Measurements from ENCODE around the gene NAA80. TPM values are rescaled to one million over a fixed set of nuclear protein-coding genes. Genes with fewer than 3 reads are reported as not detected.

NAA80 gene
- total and polyA plus RNA-seq, 2 of the 13 experiments (the other 11 are each of a cell fraction or from before 2014, with no cell fraction given): 3.4 to 8.7 TPM

GRCh38 chr3:50299638-50299928 is 378 bp upstream of the NAA80 start (continued):
- TF ChIP-seq ZNF720 (CRISPR knock-in tag; IDR thresholded peaks at IDR 0.05) (no peak), ZBTB34 (CRISPR knock-in tag; IDR thresholded peaks at IDR 0.05) (peak; percentile 77; the same call in 1 of the 2 replicates), THAP11 (CRISPR knock-in tag; IDR thresholded peaks at IDR 0.05) (peak; percentile 9; the same call in 1 of the 2 replicates), ZNF605 (CRISPR knock-in tag; IDR thresholded peaks at IDR 0.05) (no peak), MXI1 (IDR thresholded peaks at IDR 0.05; ENCODE audit: borderline replicate concordance, low read depth, low read length) (no peak), ELK4 (CRISPR knock-in tag; IDR thresholded peaks at IDR 0.05; ENCODE audit: borderline replicate concordance) (no peak), BHLHE40 (IDR thresholded peaks at IDR 0.05; ENCODE audit: low read length) (0 out of 2 replicates have a peak, but pooled peaks have one; percentile 2), ZFP36L1 (CRISPR knock-in tag; IDR thresholded peaks at IDR 0.05) (0 out of 2 replicates have a peak, but pooled peaks have one; percentile 14), ZC3H13 (CRISPR knock-in tag; IDR thresholded peaks at IDR 0.05) (peak; percentile 93), HNF1A (IDR thresholded peaks at IDR 0.05; ENCODE audit: low read depth) (no peak), HNF1A (CRISPR knock-in tag; IDR thresholded peaks at IDR 0.05; ENCODE audit: borderline replicate concordance) (no peak), ONECUT2 (CRISPR knock-in tag; IDR thresholded peaks at IDR 0.05) (no peak), ATF2 (CRISPR knock-in tag; IDR thresholded peaks at IDR 0.05) (peak; percentile 50), ZNF772 (CRISPR knock-in tag; IDR thresholded peaks at IDR 0.05) (no peak; the same call in 1 of the 2 replicates), GABPB1 (CRISPR knock-in tag; IDR thresholded peaks at IDR 0.05) (peak; percentile 51; the same call in 1 of the 2 replicates), ZFP62 (CRISPR knock-in tag; IDR thresholded peaks at IDR 0.05) (peak; percentile 30; the same call in 1 of the 2 replicates), HNF1B (CRISPR knock-in tag; IDR thresholded peaks at IDR 0.05) (no peak; the same call in none of the 2 replicates), ZNF761 (CRISPR knock-in tag; conservative IDR thresholded peaks at IDR 0.05) (0 out of 2 replicates have a peak, but pooled peaks have one; percentile 17)
